ENCODE measurements around the gene GRIK3. TPM values are rescaled to one million over a fixed set of nuclear protein-coding genes. Genes with fewer than 3 reads are reported as not detected.

Gene GRIK3
- total RNA-seq, 1 experiment from 2014 or later, result not detected

GRCh38 chr1:36859926-36860325, 174.4 kb downstream of the GRIK3 start:
- Histone ChIP-seq H3K4me3 (ENCODE audit: low read length) (no peak overlapping the region), H3K27ac (ENCODE audit: low read length) (no peak overlapping the region), H3K4me1 (ENCODE audit: insufficient read depth, low read length) (no peaks in the 10 kb centered on the region), H3K9me3 (ENCODE audit: low read length) (no peaks in the 10 kb centered on the region), H3K79me2 (ENCODE audit: low read length) (no peaks in the 10 kb centered on the region), H3K27me3 (ENCODE audit: low read length) (peaks cover 59% of the 10 kb centered on the region), H3F3A (ENCODE audit: low read length, unreplicated experiment) (no peaks in the 10 kb centered on the region), H4K20me1 (ENCODE audit: low read length) (no peaks in the 10 kb centered on the region), H3K9ac (ENCODE audit: low read length) (no peak overlapping the region), H3K36me3 (ENCODE audit: low read depth, low read length) (no peaks in the 10 kb centered on the region), H3K4me2 (ENCODE audit: low read length) (no peak overlapping the region), H2AFZ (ENCODE audit: low read length) (no peak overlapping the region), H3K9me2 (replicated peaks; ENCODE audit: low read length) (no peaks in the 10 kb centered on the region)
- ChIA-PET POLR2A (ENCODE audit: unreplicated experiment) (no interaction called here), CTCF (no interaction called here)
- ATAC-seq, result no peak
- no peak for TF ChIP-seq EZH2 (IDR thresholded peaks at IDR 0.05; ENCODE audit: low read length, unreplicated experiment)
- TF ChIP-seq CTCF (conservative IDR thresholded peaks at IDR 0.05; ENCODE audit: low read depth, low read length), result no peak
- no peak for DNase-seq
- intact Hi-C loops (cut with micrococcal nuclease), result no loop called here
- BruUV-seq (replicated peaks), result no TSS peak

GRCh38 chr1:36858981-36859380, 175.3 kb downstream of the GRIK3 start:
- BruUV-seq (replicated peaks), result no TSS peak
- Histone ChIP-seq H3K4me3 (ENCODE audit: low read length) (no peak overlapping the region), H3F3A (ENCODE audit: low read length, unreplicated experiment) (no peaks in the 10 kb centered on the region), H3K9ac (ENCODE audit: low read length) (no peak overlapping the region), H3K36me3 (ENCODE audit: low read depth, low read length) (no peaks in the 10 kb centered on the region), H3K79me2 (ENCODE audit: low read length) (no peaks in the 10 kb centered on the region), H2AFZ (ENCODE audit: low read length) (no peak overlapping the region), H3K27ac (ENCODE audit: low read length) (no peak overlapping the region), H3K4me1 (ENCODE audit: insufficient read depth, low read length) (no peaks in the 10 kb centered on the region), H3K9me2 (replicated peaks; ENCODE audit: low read length) (no peaks in the 10 kb centered on the region), H3K9me3 (ENCODE audit: low read length) (no peaks in the 10 kb centered on the region), H4K20me1 (ENCODE audit: low read length) (no peaks in the 10 kb centered on the region), H3K4me2 (ENCODE audit: low read length) (no peak overlapping the region), H3K27me3 (ENCODE audit: low read length) (peaks cover 69% of the 10 kb centered on the region)
- no peak for DNase-seq
- intact Hi-C loops (cut with micrococcal nuclease), result no loop called here
- ChIA-PET CTCF (no interaction called here), POLR2A (ENCODE audit: unreplicated experiment) (no interaction called here)
- TF ChIP-seq EZH2 (IDR thresholded peaks at IDR 0.05; ENCODE audit: low read length, unreplicated experiment), result no peak
- TF ChIP-seq EZH2phosphoT487 (IDR thresholded peaks at IDR 0.05; ENCODE audit: borderline replicate concordance, low read length), result no peak
- no peak for TF ChIP-seq CTCF (conservative IDR thresholded peaks at IDR 0.05; ENCODE audit: low read depth, low read length)
- no peak for ATAC-seq

GRCh38 chr1:36858553-36858952, 175.8 kb downstream of the GRIK3 start:
- H3K9me3 ChIP-seq (ENCODE audit: low read length), result no peaks in the 10 kb centered on the region
- no peak overlapping the region for H2AFZ ChIP-seq (ENCODE audit: low read length)
- H3K27me3 ChIP-seq (ENCODE audit: low read length), result peaks cover 73% of the 10 kb centered on the region
- H3K27ac ChIP-seq (ENCODE audit: low read length), result no peak overlapping the region
- ChIA-PET CTCF (no interaction called here), POLR2A (ENCODE audit: unreplicated experiment) (no interaction called here)
- no peaks in the 10 kb centered on the region for H3K79me2 ChIP-seq (ENCODE audit: low read length)
- H4K20me1 ChIP-seq (ENCODE audit: low read length), result no peaks in the 10 kb centered on the region
- no peaks in the 10 kb centered on the region for H3K36me3 ChIP-seq (ENCODE audit: low read depth, low read length)
- H3K9ac ChIP-seq (ENCODE audit: low read length), result no peak overlapping the region
- DNase-seq, result no peak
- TF ChIP-seq EZH2 (IDR thresholded peaks at IDR 0.05; ENCODE audit: low read length, unreplicated experiment), result no peak
- TF ChIP-seq EZH2phosphoT487 (IDR thresholded peaks at IDR 0.05; ENCODE audit: borderline replicate concordance, low read length), result no peak
- no peak for TF ChIP-seq CTCF (conservative IDR thresholded peaks at IDR 0.05; ENCODE audit: low read depth, low read length)
- H3K4me3 ChIP-seq (ENCODE audit: low read length), result no peak overlapping the region
- no TSS peak for BruUV-seq (replicated peaks)
- H3K9me2 ChIP-seq (replicated peaks; ENCODE audit: low read length), result no peaks in the 10 kb centered on the region
- no peak overlapping the region for H3K4me2 ChIP-seq (ENCODE audit: low read length)
- intact Hi-C loops (cut with micrococcal nuclease), result no loop called here
- no peak for ATAC-seq
- no peaks in the 10 kb centered on the region for H3K4me1 ChIP-seq (ENCODE audit: insufficient read depth, low read length)
- H3F3A ChIP-seq (ENCODE audit: low read length, unreplicated experiment), result no peaks in the 10 kb centered on the region
